Right lobe of liver (tissue), 6 donors: Measurements from ENCODE around the gene VPS36. TPM values are rescaled to one million over a fixed set of nuclear protein-coding genes. Genes with fewer than 3 reads are reported as not detected.

Source experiments
- ATAC-seq, 4 donors: fragments of 200-7000 bp; cut with Tn5 transposase; one replicate each; pipeline ENCODE4 v1.9.1; 2020; ENCODE audit warnings: mild to moderate bottlenecking in 4 of 4, moderate library complexity in 4 of 4
- DNase-seq, 3 donors: peaks; one replicate each; pipeline ENCODE4 v3.0.0-alpha.2; 2020
- H3K27ac ChIP-seq, 3 donors: fragments of 200-600 bp; one replicate each; pipeline ENCODE4 v1.8.0; 2022
- H3K27me3 ChIP-seq, 2 donors: fragments of 200-600 bp; one replicate each; pipeline ENCODE4 v1.8.0; 2022
- H3K36me3 ChIP-seq, 4 donors: fragments of 200-600 bp; sonication (generic) in 1 of 4; one replicate each; pipeline versions ENCODE4 v1.5.1 to v1.8.0; 2017 to 2022; ENCODE audit warnings: control low read depth in 1 of 4
- H3K4me1 ChIP-seq, 4 donors: fragments of 200-600 bp; sonication (generic) in 1 of 4; one replicate each; pipeline versions ENCODE4 v1.5.1 to v1.8.0; 2017 to 2022; ENCODE audit warnings: control low read depth in 1 of 4
- H3K4me3 ChIP-seq, 3 donors: fragments of 200-600 bp; one replicate each; pipeline ENCODE4 v1.8.0; 2022
- H3K9me3 ChIP-seq, 4 donors: fragments of 200-600 bp; sonication (generic) in 1 of 4; one replicate each; pipeline versions ENCODE4 v1.5.1 to v1.8.0; 2017 to 2022; ENCODE audit warnings: control low read depth in 1 of 4
- POLR2A ChIP-seq: fragments of 450-650 bp; IDR thresholded peaks from one replicate; pipeline ENCODE4 v1.6.1; 2017; ENCODE audit warnings: antibody characterized with exemption, mild to moderate bottlenecking
- WGBS: methylation state at CpG from one replicate; pipeline ENCODE4 v1.1.6; 2018; ENCODE audit warnings: low coverage, low lambda C conversion rate; ENCODE audit not compliant: insufficient coverage; ENCODE audit errors: missing lambda C conversion rate; 5-methylcytosine and 5-hydroxymethylcytosine counted together
- intact Hi-C, 2 donors: fragments of 100-400 bp; cut with DNase I; formaldehyde crosslinking; loops; one replicate each; pipeline versions ENCODE4 v1.11.2 to v1.14.1; 2022
- total RNA-seq, 6 experiments: library from RNA; depleted of rRNA in 2 of 6; stranded (reverse); fragments of >200 nt in 2 of 6; fragmentation: NEBNext Ultra II Directional in 3 of 6; extraction: Animal tissue kit (Norgen Biotek cat#: 25700) in 3 of 6; gene quantifications; one replicate each; pipeline versions ENCODE4 v1.1.0 to v1.2.4, GENCODE V29; 2016 to 2023
- TF ChIP-seq, protein P1 (sequence below), 4 donors: fragments of 200-600 bp in 3 of 4; fragments of 450-650 bp in 1 of 4; IDR thresholded peaks; one replicate each; pipeline versions ENCODE4 v1.5.1 to v1.8.0; 2016 to 2022; ENCODE audit warnings: antibody characterized with exemption in 4 of 4, mild to moderate bottlenecking in 2 of 4
- donor health status: DM: no; HTN: yes; CAD: no.
- donor health status: DM: no; HTN: no; CAD: no.
- donor health status: DM: no; HTN: no; CAD: no.
- donor health status: DM: no; HTN: yes; CAD: no.
- donor health status: DM: no; HTN: yes; CAD: no.

VPS36 gene
- total RNA-seq, 6 experiments from 2014 or later: 14.6 to 25.7 (median 21.5) TPM

DNA sequence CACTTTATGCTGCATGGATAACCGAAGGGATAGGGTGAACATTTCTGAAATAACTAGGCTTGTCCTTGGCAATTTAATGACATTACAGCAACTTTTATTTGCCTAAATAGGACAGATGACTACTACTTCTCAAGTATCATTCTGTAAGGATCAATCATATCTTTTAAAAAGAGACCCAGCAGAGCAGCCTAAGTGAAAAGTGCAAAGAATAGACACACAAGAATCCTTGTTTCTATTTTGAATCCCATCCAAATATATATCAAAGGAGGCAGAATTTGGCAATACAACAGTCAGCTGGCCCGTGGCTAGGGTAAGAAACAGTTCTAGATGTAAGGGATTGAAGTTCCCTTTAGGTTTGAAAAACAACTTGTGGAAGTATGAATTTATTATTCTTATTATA, 51.4 kb downstream of the VPS36 start:
- H3K4me1 ChIP-seq: no peaks in the 10 kb centered on the region
- WGBS: 53% methylated on average over 2 of the region's 2 CpGs
- H3K9me3 ChIP-seq: no peaks in the 10 kb centered on the region
- no peak for TF ChIP-seq POLR2A
- TF ChIP-seq, protein P1, sequence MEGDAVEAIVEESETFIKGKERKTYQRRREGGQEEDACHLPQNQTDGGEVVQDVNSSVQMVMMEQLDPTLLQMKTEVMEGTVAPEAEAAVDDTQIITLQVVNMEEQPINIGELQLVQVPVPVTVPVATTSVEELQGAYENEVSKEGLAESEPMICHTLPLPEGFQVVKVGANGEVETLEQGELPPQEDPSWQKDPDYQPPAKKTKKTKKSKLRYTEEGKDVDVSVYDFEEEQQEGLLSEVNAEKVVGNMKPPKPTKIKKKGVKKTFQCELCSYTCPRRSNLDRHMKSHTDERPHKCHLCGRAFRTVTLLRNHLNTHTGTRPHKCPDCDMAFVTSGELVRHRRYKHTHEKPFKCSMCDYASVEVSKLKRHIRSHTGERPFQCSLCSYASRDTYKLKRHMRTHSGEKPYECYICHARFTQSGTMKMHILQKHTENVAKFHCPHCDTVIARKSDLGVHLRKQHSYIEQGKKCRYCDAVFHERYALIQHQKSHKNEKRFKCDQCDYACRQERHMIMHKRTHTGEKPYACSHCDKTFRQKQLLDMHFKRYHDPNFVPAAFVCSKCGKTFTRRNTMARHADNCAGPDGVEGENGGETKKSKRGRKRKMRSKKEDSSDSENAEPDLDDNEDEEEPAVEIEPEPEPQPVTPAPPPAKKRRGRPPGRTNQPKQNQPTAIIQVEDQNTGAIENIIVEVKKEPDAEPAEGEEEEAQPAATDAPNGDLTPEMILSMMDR (IDR thresholded peaks at IDR 0.05): no peak
- H3K36me3 ChIP-seq: no peaks in the 10 kb centered on the region
- H3K4me3 ChIP-seq: no peak overlapping the region
- DNase-seq: no peak
- intact Hi-C loops: no loop called here
- H3K27me3 ChIP-seq: no peaks in the 10 kb centered on the region
- no peak overlapping the region for H3K27ac ChIP-seq
- no peak for ATAC-seq

DNA sequence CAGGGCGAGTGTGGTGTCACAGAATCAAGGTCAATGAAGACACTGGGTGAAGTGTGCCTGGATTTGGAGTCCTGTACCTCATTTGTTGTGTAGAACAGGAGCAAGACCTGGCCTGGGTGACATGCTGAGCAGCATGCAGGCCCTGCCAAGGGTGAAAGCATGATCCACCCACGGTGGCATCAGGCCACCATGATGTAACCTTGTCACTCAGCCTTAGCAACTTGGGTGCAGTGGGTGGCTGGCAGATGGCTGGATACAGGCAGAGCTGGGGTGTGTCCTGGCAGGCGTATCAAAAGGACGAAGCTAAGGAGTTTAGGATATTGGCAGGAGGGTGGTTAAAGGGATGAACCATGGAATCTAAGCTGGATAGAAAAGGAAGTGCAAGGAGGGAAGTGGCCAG, 54.7 kb downstream of the VPS36 start:
- Histone ChIP-seq H3K27ac (no peak overlapping the region), H3K27me3 (no peaks in the 10 kb centered on the region), H3K4me3 (no peak overlapping the region), H3K36me3 (no peaks in the 10 kb centered on the region), H3K9me3 (no peaks in the 10 kb centered on the region), H3K4me1 (no peaks in the 10 kb centered on the region)
- TF ChIP-seq, protein P1 (IDR thresholded peaks at IDR 0.05): no peak
- no peak for TF ChIP-seq POLR2A
- intact Hi-C loops: no loop called here
- ATAC-seq (peak in 3 of 4 donors; percentile 43 to 87 (median 80)), DNase-seq (peak in 2 of 3 donors; percentile 20 to 58)
- WGBS: 62% methylated on average over 4 of the region's 4 CpGs

- Histone ChIP-seq H3K4me1 (no peaks in the 10 kb centered on the region), H3K36me3 (no peaks in the 10 kb centered on the region), H3K27me3 (no peaks in the 10 kb centered on the region), H3K9me3 (no peaks in the 10 kb centered on the region), H3K27ac (no peak overlapping the region), H3K4me3 (no peak overlapping the region)
- intact Hi-C loops: no loop called here
- DNase-seq (no peak), ATAC-seq (no peak)
- WGBS: 61% methylated on average over 2 of the region's 2 CpGs
- TF ChIP-seq, protein P1 (IDR thresholded peaks at IDR 0.05): no peak
- no peak for TF ChIP-seq POLR2A
Observed at GRCh38 chr13:52394586-52394985, 55.8 kb downstream of the VPS36 start.

DNA sequence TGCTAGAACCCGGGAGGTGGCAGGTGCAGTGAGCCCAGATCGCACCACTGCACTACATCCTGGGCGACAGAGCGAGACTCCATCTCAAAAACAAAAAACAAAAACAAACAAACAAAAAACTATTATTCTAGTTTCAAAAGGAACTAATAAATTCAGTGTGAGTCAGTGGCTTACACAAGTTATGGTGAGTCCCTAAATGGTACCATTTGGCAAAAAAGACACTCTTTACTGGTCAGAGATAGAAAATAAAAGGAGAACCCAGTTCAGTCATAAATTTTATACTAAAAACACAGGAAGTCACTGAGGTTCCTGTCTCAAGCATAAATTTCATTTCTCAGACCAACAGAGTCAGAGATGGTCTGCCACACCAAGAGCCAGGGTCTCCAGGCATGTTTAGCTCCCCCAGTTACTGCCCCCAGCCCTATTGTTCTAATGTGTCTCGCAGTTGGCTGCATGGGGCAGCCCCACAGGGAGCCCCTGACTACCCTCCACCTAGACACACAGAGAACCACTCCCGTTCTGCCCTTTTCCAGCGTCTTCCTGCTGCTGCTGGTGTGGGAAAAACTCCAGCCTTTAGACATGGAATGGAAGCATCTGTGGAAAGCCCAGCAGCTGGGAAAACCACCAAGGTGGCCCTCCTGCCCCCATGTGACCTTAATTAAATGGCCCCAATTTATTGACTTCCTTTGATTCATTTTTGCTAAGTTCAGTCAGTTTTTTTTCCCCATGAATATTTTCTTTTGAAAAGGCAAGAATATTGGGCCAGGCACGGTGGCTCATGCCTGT, 56.7 kb downstream of the VPS36 start:
- DNase-seq (no peak), ATAC-seq (no peak)
- no peak overlapping the region for H3K27ac ChIP-seq
- no peaks in the 10 kb centered on the region for H3K9me3 ChIP-seq
- H3K4me1 ChIP-seq: no peaks in the 10 kb centered on the region
- no peak overlapping the region for H3K4me3 ChIP-seq
- intact Hi-C loops: no loop called here
- 77% methylated on average over 7 of the region's 8 CpGs for WGBS
- H3K36me3 ChIP-seq: no peaks in the 10 kb centered on the region
- H3K27me3 ChIP-seq: no peaks in the 10 kb centered on the region
- TF ChIP-seq POLR2A: no peak
- TF ChIP-seq, protein P1 (IDR thresholded peaks at IDR 0.05): no peak
